ENCODE results near the gene KIF2A.

The KIF2A gene

DNA sequence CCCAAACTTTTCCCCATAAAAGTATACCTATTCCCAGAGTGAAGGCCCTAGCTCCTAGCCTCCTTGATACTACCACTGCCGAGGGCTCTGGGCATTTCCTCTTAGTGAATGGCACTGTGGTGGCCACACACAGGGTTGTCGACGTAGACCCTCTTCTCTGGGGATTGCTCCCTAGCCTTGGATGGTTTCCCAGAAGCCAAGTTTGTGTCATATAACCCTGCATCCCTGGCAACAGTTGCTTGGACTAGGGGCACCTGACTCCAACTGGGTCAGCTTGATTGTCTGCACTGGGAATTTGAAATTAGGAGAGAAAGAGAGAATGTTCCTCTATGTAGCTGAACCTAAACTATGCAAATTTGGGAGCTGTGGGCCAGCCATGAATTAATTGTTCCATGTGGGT is 32.3 kb upstream of the KIF2A start:
- TF ChIP-seq CTCF (IDR thresholded peaks at IDR 0.05; ENCODE audit: insufficient read depth, low read length, missing control alignments): no peak
- no peak overlapping the region for H3K4me3 ChIP-seq (ENCODE audit: low read depth, low read length)
- ChIA-PET POLR2A (no interaction called here), CTCF (no interaction called here)
- no peak for DNase-seq (ENCODE audit: low read depth, low spot score)

DNA sequence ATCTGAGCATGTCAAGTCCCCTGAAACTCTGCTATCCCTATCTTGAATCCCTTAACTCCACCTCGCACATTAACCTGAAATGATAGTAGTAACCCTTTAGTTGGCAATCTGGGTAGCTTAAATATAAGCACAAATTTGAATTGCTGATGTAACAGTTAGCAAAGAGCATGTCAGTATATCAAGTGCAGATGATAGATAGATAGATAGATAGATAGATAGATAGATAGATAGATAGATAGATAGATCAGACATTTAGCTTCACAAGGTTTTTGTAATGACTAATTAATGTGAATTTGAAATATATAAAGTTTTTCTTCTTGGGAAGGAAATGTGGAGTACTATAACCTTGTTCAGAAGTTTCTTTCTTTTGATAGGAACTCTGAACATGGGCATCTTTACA is 30.4 kb upstream of the KIF2A start:
- no peak for DNase-seq (ENCODE audit: low read depth, low spot score)
- no peak overlapping the region for H3K4me3 ChIP-seq (ENCODE audit: low read depth, low read length)
- TF ChIP-seq CTCF (IDR thresholded peaks at IDR 0.05; ENCODE audit: insufficient read depth, low read length, missing control alignments): no peak
- ChIA-PET POLR2A (no interaction called here), CTCF (no interaction called here)

DNA sequence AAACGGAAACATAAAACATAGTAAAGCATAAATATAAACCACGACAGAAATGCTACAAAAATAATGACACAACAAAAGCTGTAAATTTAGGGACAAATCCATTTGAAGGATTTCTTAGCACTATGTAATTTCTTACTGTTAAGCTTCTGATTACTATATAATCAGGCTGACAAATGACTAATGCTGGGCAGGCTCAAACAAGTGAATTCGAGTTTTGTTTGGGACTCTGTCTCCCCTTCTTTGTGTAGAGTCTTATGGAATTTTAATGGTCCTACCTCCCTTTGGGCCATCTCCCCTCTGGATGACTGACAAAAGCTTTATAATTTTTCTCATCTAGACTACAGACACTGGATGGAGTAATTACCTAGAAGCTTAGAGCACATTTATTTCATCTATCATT is 24.6 kb upstream of the KIF2A start:
- H3K4me3 ChIP-seq (ENCODE audit: low read depth, low read length): no peak overlapping the region
- no peak for DNase-seq (ENCODE audit: low read depth, low spot score)
- ChIA-PET CTCF (no interaction called here), POLR2A (no interaction called here)
- TF ChIP-seq CTCF (IDR thresholded peaks at IDR 0.05; ENCODE audit: insufficient read depth, low read length, missing control alignments): no peak

DNA sequence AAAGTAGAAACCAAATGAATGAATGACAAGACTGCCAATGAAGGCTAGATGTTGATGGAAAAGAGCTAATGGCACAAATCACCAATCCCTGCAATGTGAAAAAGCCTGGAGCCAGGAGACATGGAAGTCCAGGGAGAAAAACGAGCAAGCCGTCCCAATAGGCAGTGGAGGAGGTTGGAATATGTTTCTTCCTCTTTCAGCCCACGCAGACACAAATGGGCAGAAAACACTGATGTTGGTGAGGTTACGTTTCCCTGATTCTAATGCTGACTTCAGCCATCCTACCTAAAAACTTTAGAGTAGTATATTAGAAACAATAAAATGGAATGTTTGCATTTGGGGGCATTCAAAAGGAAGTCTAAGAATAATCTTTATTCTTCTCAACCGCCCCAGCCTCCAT is 23.9 kb upstream of the KIF2A start:
- ChIA-PET CTCF (no interaction called here), POLR2A (no interaction called here)
- H3K4me3 ChIP-seq (ENCODE audit: low read depth, low read length): no peak overlapping the region
- no peak for DNase-seq (ENCODE audit: low read depth, low spot score)
- TF ChIP-seq CTCF (IDR thresholded peaks at IDR 0.05; ENCODE audit: insufficient read depth, low read length, missing control alignments): no peak

DNA sequence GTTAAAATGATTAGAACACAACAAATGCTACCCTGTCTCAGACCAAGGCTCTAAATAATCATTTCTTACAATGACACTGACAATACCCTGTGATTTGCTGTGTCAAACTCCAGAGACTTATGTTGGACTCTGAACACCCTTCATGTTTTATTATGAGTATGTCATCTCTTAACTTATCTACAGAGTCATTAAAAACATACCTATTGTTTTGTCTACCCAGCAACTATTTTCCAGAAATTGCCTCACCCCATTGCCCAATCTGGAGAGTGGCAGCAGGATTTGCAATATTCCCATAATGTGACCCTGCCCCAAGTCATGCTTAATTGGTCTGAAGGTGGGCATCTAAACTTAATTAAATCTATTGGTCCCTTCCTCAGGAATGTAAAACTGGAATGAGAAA is 23.0 kb upstream of the KIF2A start:
- TF ChIP-seq CTCF (IDR thresholded peaks at IDR 0.05; ENCODE audit: insufficient read depth, low read length, missing control alignments): no peak
- ChIA-PET CTCF (interaction anchor here (0.5 kb wide), 1 partner anchor 69 kb away, joined by 3 read pairs; no protein-coding TSS in a partner anchor), POLR2A (no interaction called here)
- H3K4me3 ChIP-seq (ENCODE audit: low read depth, low read length): no peak overlapping the region
- DNase-seq (ENCODE audit: low read depth, low spot score): no peak

DNA sequence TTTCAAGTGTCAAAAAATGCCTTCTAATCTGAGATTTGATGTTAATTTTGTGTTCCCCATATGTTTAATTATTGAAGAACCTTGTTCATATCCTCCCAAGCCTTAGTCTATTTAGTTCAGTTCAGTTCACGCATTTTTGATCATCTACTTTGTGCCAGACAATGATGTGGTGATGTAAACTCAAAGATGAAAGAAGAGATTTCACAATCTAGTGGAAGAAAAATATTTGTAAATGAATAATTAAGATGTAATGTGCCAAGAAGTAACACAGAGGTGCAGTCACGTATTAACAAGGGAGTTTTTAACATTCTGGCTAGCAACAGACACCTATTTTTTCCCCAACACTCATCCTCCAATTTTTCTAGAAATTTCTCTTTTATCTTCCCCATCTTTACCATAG is 22.1 kb upstream of the KIF2A start:
- H3K4me3 ChIP-seq (ENCODE audit: low read depth, low read length): no peak overlapping the region
- no peak for TF ChIP-seq CTCF (IDR thresholded peaks at IDR 0.05; ENCODE audit: insufficient read depth, low read length, missing control alignments)
- no peak for DNase-seq (ENCODE audit: low read depth, low spot score)
- CTCF ChIA-PET: interaction anchor here (0.5 kb wide), 1 partner anchor 68 kb away, joined by 3 read pairs; no protein-coding TSS in a partner anchor
- POLR2A ChIA-PET: no interaction called here

Measured in AG04449 (cell line).